OCI-LY1 (cell line): ENCODE data around the gene ROBO1.

Experiments used
- CTCF ChIP-seq: fragments of 200-600 bp; sonication (generic), shearing (Covaris generic); IDR thresholded peaks from 2 replicates; pipeline ENCODE4 v1.5.1; 2017; ENCODE audit warnings: mild to moderate bottlenecking, antibody characterized with exemption, low read length, moderate library complexity, mixed read lengths
- EZH2 ChIP-seq: fragments of 200-600 bp; sonication (generic), shearing (Covaris generic); IDR thresholded peaks from 2 replicates; pipeline ENCODE4 v1.8.0; 2017; ENCODE audit warnings: borderline replicate concordance, mixed run types, mild to moderate bottlenecking, antibody characterized with exemption, low read length, moderate library complexity, mixed read lengths

GRCh38 chr3:79639855-79640254 lies 127.9 kb downstream of the ROBO1 start:
- TF ChIP-seq CTCF = no peak
- no peak for TF ChIP-seq EZH2
